HG03108 (cell line): Measurements from ENCODE around the gene RGR.

Experiments used
- ATAC-seq: cut with Tn5 transposase; IDR thresholded peaks from one replicate; pipeline ENCODE4 v1.9.1; 2021; ENCODE audit warnings: moderate library complexity; ENCODE audit not compliant: unreplicated experiment

RGR gene

GRCh38 chr10:84293171-84293570 lies 48.3 kb downstream of the RGR start:
- no peak for ATAC-seq

- ATAC-seq, result no peak
These were observed 48.7 kb downstream of the RGR start for GRCh38 chr10:84293574-84294016.

GRCh38 chr10:84294766-84295447 lies 50.1 kb downstream of the RGR start:
- ATAC-seq, result peak; percentile 54

DNA sequence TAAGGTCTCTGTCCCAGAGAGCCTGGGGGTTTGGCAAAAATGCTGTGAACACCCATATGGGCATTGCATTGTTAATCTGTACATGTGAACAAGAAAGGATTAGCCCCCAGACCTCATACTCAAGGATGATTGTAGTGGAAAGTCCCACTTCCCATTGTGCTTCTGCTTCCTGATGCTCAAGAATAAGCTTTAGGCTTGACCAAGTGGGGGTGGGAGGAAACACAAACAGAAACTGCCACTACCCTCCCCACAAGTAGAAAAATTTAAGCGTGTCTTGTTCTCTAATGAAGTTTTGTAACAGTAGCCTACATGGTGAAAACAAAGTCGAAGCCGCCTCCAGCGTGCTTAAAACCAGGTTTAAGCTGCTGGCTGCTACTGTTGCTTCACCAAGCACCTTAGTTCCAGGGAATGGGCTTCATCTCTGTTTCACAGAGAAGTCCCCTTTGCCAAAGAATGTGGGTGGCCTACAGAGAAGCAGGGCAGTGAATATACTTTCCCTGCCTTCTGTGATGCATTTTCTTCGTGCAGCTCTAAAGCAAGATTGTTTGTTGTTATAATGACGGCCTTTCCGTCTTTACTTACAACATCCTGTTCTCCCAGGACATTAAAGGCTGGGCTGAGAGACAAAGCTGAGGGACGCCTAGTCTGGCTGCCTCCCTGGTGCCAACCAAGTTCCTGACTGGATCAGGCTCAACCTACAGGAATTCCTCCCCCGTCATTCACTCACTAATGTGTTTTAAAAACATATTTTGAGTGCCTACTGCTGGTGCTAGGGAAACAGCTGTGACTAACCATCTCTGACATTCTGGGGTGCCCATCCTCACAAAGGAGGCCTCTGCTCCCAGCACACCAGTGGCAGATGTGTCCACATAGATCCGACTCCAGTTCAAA lies 51.5 kb downstream of the RGR start:
- ATAC-seq, result no peak

GRCh38 chr10:84298057-84298456 lies 53.2 kb downstream of the RGR start:
- ATAC-seq, result no peak

DNA sequence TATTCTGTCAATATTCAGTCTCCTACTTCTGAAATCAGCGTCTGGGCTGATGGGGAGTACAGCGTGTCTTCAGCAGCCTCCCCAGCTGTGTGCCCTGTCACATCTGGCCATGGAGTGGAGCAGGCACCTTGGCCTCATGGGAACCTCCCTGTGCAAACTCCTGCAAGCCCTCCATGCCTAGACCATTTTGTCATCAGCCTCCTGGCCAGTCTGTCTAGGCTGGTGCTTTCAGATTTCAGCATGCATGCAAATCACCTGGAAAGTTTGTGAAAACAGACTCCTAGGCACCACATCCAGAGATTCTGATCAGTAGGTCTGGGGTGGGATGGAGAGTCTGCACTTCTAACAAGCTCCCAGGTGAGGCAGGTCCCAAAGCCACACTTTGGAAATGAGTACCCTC lies 57.4 kb downstream of the RGR start:
- no peak for ATAC-seq

DNA sequence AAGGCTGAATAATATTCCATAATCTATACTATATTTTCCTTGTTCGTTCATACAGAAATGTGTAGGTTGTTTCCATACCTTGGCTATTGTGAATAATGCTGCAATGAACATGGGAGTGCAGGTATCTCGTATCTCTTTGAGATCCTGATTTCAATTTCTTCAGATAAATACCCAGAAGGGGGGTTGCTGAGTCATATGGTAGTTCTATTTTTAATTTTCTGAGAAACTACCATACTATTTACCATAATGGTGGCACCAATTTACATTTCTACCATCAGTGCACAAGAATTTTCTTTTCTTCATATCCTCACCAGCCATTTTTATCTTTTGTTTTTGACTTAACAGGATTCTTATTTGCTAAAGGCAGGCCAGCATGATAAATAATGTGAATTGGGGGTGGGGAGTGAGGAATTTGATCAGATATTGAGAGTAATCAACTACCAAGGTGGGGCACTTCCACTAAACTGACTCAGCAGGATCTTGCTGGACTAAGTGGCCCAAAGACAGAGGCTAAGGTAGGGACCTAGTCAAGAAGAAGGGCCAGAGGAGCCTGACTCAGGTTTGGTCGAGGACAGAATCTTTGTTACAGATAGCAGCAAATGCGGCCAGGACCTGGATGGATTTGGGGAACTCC lies 62.0 kb downstream of the RGR start:
- ATAC-seq, result no peak

- ATAC-seq, result no peak
These were observed 63.2 kb downstream of the RGR start for GRCh38 chr10:84308021-84308420.

GRCh38 chr10:84308481-84309304 lies 63.8 kb downstream of the RGR start:
- ATAC-seq, result peak; percentile 72
